Gastroesophageal sphincter (tissue), 4 donors: ENCODE data around the gene HEY2. TPM values are rescaled to one million over a fixed set of nuclear protein-coding genes. Genes with fewer than 3 reads are reported as not detected.

Experiments used
- ATAC-seq: fragments of 150-250 bp; one replicate; pipeline ENCODE4 v1.9.1; 2016; ENCODE audit warnings: mild to moderate bottlenecking, moderate library complexity
- H3K27ac ChIP-seq, 4 donors: fragments of 200-600 bp; sonication (generic) in 3 of 4; 1 replicate in 3 of 4; 2 replicates in 1 of 4; pipeline ENCODE4 v1.5.1; 2016 to 2019
- H3K27me3 ChIP-seq: fragments of 200-600 bp; sonication (generic); one replicate; pipeline ENCODE4 v1.5.1; 2019
- H3K36me3 ChIP-seq, 2 donors: fragments of 200-600 bp; sonication (generic); one replicate each; pipeline ENCODE4 v1.5.1; 2019; ENCODE audit warnings: control low read depth in 1 of 2
- H3K4me1 ChIP-seq, 3 donors: fragments of 200-600 bp; sonication (generic); 1 replicate in 2 of 3; 2 replicates in 1 of 3; pipeline ENCODE4 v1.5.1; 2016 to 2019; ENCODE audit warnings: control low read depth in 2 of 3
- H3K4me3 ChIP-seq, 2 donors: fragments of 200-600 bp; sonication (generic); one replicate each; pipeline ENCODE4 v1.5.1; 2019; ENCODE audit warnings: mild to moderate bottlenecking in 1 of 2, moderate library complexity in 1 of 2
- H3K9me3 ChIP-seq, 3 donors: fragments of 200-600 bp; sonication (generic); one replicate each; pipeline ENCODE4 v1.5.1; 2017 to 2019; ENCODE audit warnings: control low read depth in 2 of 3
- EP300 ChIP-seq: sonication (generic); formaldehyde crosslinking; IDR thresholded peaks from one replicate; pipeline ENCODE4 v1.6.1; 2017; ENCODE audit warnings: antibody characterized with exemption, mild to moderate bottlenecking
- POLR2A ChIP-seq, 2 donors: fragments of 450-650 bp; IDR thresholded peaks; one replicate each; pipeline ENCODE4 v1.6.1; 2017; ENCODE audit warnings: antibody characterized with exemption in 2 of 2, mild to moderate bottlenecking in 2 of 2, moderate library complexity in 1 of 2
- POLR2AphosphoS5 ChIP-seq: sonication (generic); formaldehyde crosslinking; IDR thresholded peaks from one replicate; pipeline ENCODE4 v1.6.1; 2017; ENCODE audit warnings: antibody characterized with exemption
- WGBS, 2 donors: methylation state at CpG; one replicate each; pipeline ENCODE4 v1.1.5; 2018; ENCODE audit warnings: low coverage in 1 of 2; 5-methylcytosine and 5-hydroxymethylcytosine counted together
- total RNA-seq, 4 donors: library from RNA; depleted of rRNA; stranded (reverse); fragments of >200 nt; gene quantifications; one replicate each; pipeline ENCODE4 v1.1.0, GENCODE V29; 2016
- TF ChIP-seq, protein P1 (sequence below), 4 experiments: fragments of 200-600 bp in 2 of 4; fragments of 450-650 bp in 2 of 4; sonication (generic) in 1 of 4; IDR thresholded peaks; one replicate each; pipeline ENCODE4 v1.5.1; 2017 to 2019; ENCODE audit warnings: antibody characterized with exemption in 4 of 4, mild to moderate bottlenecking in 2 of 4, moderate library complexity in 2 of 4

Gene HEY2
- total RNA-seq, 4 donors from 2014 or later, result 1.1 to 2.3 (median 2.1) TPM

DNA sequence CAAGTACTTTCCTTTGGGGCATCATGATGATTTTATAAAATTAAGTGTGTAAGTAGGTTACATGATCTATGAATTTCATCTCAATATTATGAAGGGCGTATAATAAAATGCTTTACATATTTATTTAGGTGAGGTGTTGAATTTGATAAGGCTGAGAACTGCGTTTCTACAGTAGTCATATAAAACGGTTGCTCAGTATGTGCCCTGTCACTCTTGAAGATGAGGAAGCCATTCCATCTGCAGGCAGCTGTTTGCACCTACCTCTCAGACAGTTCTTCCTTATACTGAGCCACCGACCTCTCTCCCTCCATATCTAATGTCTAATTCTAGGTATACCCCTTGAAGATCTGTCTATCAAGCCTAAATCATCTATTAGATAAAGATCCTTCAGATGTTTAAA lies 57.4 kb downstream of the HEY2 start:
- H3K9me3 ChIP-seq, result no peaks in the 10 kb centered on the region
- H3K4me3 ChIP-seq, result no peak overlapping the region
- peaks cover 0 to 5% of the 10 kb centered on the region in 2 donors for H3K36me3 ChIP-seq
- H3K27me3 ChIP-seq, result no peaks in the 10 kb centered on the region
- ATAC-seq, result no peak
- WGBS, 2 donors, result 79% methylated on average over 4 of the region's 4 CpGs
- H3K4me1 ChIP-seq, result peaks cover 0 to 41% (median 0%) of the 10 kb centered on the region in 3 donors
- H3K27ac ChIP-seq, result no peak overlapping the region
- no peak for TF ChIP-seq POLR2A (IDR thresholded peaks at IDR 0.05)
- no peak for TF ChIP-seq POLR2AphosphoS5
- TF ChIP-seq EP300, result no peak
- TF ChIP-seq, protein P1, sequence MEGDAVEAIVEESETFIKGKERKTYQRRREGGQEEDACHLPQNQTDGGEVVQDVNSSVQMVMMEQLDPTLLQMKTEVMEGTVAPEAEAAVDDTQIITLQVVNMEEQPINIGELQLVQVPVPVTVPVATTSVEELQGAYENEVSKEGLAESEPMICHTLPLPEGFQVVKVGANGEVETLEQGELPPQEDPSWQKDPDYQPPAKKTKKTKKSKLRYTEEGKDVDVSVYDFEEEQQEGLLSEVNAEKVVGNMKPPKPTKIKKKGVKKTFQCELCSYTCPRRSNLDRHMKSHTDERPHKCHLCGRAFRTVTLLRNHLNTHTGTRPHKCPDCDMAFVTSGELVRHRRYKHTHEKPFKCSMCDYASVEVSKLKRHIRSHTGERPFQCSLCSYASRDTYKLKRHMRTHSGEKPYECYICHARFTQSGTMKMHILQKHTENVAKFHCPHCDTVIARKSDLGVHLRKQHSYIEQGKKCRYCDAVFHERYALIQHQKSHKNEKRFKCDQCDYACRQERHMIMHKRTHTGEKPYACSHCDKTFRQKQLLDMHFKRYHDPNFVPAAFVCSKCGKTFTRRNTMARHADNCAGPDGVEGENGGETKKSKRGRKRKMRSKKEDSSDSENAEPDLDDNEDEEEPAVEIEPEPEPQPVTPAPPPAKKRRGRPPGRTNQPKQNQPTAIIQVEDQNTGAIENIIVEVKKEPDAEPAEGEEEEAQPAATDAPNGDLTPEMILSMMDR (IDR thresholded peaks at IDR 0.05), result no peak

DNA sequence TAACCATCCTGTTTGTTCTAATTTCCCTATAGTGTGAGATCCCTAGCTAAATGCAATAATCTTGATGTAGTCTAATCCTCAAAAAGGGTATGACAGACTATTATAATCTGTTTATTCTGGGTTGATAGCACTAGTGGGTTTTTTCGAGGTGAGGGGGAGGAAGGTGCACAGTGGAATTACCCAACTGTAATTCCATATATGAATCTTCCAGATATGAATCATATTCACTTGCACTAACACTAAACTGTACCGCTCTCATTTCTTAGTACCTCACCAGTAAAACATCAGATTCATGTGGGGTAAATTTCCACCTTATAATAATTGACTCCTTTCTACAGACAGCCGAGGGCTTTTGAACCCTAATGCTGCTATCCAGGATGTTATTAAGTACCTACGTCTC lies 57.9 kb downstream of the HEY2 start:
- ATAC-seq, result no peak
- 79 to 90% methylated on average over 4 of the region's 4 CpGs for WGBS, 2 donors

DNA sequence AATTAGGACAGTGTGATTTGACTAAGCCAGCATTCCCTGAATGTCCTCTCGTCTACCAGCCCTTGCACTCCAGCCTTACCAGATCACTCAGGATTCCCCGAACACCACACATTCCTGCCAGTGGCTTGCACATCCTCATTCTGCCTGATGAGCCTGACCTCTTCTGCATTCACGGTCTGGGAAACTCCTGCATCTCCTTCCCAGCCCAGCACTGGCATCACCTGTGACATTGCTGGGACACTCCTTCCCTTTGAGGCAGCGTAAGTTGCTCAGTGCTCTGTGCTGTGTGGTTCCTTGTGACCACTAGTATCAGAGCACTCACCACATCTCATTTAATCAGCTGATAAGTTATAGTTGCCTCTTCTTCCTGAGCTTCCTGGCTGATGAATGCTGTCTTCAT lies 58.6 kb downstream of the HEY2 start:
- Histone ChIP-seq H3K36me3 (peaks cover 0 to 5% of the 10 kb centered on the region in 2 donors), H3K4me1 (peaks cover 0 to 45% (median 0%) of the 10 kb centered on the region in 3 donors), H3K9me3 (no peaks in the 10 kb centered on the region), H3K27ac (no peak overlapping the region), H3K4me3 (no peak overlapping the region), H3K27me3 (no peaks in the 10 kb centered on the region)
- TF ChIP-seq, protein P1 (IDR thresholded peaks at IDR 0.05), result no peak
- TF ChIP-seq POLR2A (IDR thresholded peaks at IDR 0.05) (no peak), POLR2AphosphoS5 (no peak), EP300 (no peak)
- no peak for ATAC-seq
- WGBS, 2 donors, result 73 to 84% methylated on average over 3 to 4 of the region's 4 CpGs

More for the DNA sequence above, 57.9 kb downstream of the HEY2 start:
- peaks cover 0 to 5% of the 10 kb centered on the region in 2 donors for H3K36me3 ChIP-seq
- no peaks in the 10 kb centered on the region for H3K9me3 ChIP-seq
- H3K4me3 ChIP-seq, result no peak overlapping the region
- peaks cover 0 to 43% (median 0%) of the 10 kb centered on the region in 3 donors for H3K4me1 ChIP-seq
- H3K27ac ChIP-seq, result no peak overlapping the region
- TF ChIP-seq EP300 (no peak), POLR2AphosphoS5 (no peak), POLR2A (IDR thresholded peaks at IDR 0.05) (no peak)
- TF ChIP-seq, protein P1 (IDR thresholded peaks at IDR 0.05), result no peak
- H3K27me3 ChIP-seq, result no peaks in the 10 kb centered on the region

DNA sequence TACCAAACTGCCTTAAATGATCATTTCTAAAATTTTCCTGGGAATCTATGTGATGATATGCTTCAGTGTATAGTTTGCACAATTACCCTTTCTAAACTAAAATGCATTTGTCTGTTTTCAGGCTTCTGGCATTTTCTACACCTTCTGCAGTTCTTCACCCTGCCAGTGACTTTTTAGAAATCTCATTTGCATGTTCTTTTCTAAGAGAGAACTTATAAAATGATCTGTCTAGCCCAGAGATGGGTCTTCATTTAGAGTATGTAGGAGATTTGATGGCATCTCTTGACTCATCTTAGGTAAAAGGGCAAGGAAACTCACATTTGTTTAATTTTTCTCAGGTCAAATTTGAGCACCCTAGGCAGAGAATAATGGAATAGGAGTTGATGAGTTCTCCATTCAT lies 59.2 kb downstream of the HEY2 start:
- no peak for ATAC-seq
- no peak for TF ChIP-seq POLR2AphosphoS5
- no peak for TF ChIP-seq EP300
- no peak for TF ChIP-seq POLR2A (IDR thresholded peaks at IDR 0.05)
- TF ChIP-seq, protein P1 (IDR thresholded peaks at IDR 0.05), result no peak
- H3K4me1 ChIP-seq, result peaks cover 0 to 42% (median 0%) of the 10 kb centered on the region in 3 donors
- H3K36me3 ChIP-seq, result peaks cover 0 to 5% of the 10 kb centered on the region in 2 donors
- no peaks in the 10 kb centered on the region for H3K27me3 ChIP-seq
- no peak overlapping the region for H3K27ac ChIP-seq
- H3K4me3 ChIP-seq, result no peak overlapping the region
- H3K9me3 ChIP-seq, result no peaks in the 10 kb centered on the region

DNA sequence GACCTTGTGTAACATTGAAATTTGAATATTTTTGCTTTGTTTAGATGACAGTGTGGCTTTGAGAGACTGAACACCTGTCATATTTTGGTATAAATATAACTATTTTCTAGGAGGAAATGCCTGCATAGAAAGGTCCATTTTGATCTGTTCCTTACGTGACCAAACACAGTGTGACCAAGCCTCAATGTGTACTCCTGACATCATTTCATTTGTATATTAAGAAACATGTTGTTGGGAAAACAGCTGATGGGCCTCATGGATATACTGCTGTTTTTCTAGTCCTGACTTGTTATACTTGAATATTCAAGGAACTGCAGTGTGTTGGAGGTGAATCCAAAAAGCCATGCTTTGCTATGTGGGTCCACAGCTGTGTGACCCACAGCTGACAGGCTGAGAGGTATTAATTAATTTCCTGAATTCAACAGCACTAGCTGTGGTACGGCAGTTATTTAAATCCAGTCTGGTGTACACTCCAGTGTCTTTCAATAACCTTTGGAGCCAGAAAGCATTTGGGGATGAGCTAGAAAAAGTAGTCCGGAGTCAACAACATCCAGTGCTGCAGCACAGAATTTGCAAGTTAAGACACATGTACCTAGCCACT lies 60.2 kb downstream of the HEY2 start:
- TF ChIP-seq, protein P1 (IDR thresholded peaks at IDR 0.05), result no peak
- TF ChIP-seq POLR2AphosphoS5, result no peak
- no peak for TF ChIP-seq EP300
- TF ChIP-seq POLR2A (IDR thresholded peaks at IDR 0.05), result no peak
- H3K4me1 ChIP-seq, result peaks cover 0 to 41% (median 0%) of the 10 kb centered on the region in 3 donors
- H3K4me3 ChIP-seq, result no peak overlapping the region
- H3K27ac ChIP-seq, result peak overlapping the region in 1 of 4 donors; percentile 0
- no peak for ATAC-seq
- H3K27me3 ChIP-seq, result no peaks in the 10 kb centered on the region
- 67 to 79% methylated on average over 3 of the region's 3 CpGs for WGBS, 2 donors
- H3K36me3 ChIP-seq, result peaks cover 0 to 5% of the 10 kb centered on the region in 2 donors
- no peaks in the 10 kb centered on the region for H3K9me3 ChIP-seq
